Measurements from ENCODE around the gene PDXDC1.
"Not testable (repeated sequence)": the region's sequence is repeated elsewhere in the genome, so short reads cannot be mapped to it uniquely, and the experiment has no call there.

The PDXDC1 gene

DNA sequence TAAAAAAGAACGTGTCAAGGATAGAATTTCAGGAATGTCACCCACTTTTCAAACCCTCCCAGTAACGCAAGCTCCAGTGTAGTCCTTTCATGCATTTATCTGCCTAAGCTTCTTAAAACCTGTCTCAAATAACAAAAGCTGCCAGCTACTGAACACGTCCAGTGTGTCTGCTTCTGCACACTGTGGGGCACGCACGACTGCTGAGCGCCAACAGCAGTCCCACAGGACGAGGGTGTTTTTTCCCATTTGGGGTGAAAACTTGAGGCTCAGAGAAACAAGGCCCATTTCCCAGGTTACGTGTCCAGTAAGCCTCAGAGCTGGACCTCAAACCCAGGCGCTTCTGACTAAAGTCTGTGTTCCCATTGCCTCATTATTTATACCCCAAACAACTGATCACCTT lies 63.9 kb downstream of the PDXDC1 start:
- no peak for DNase-seq (ENCODE audit: low read depth)

DNA sequence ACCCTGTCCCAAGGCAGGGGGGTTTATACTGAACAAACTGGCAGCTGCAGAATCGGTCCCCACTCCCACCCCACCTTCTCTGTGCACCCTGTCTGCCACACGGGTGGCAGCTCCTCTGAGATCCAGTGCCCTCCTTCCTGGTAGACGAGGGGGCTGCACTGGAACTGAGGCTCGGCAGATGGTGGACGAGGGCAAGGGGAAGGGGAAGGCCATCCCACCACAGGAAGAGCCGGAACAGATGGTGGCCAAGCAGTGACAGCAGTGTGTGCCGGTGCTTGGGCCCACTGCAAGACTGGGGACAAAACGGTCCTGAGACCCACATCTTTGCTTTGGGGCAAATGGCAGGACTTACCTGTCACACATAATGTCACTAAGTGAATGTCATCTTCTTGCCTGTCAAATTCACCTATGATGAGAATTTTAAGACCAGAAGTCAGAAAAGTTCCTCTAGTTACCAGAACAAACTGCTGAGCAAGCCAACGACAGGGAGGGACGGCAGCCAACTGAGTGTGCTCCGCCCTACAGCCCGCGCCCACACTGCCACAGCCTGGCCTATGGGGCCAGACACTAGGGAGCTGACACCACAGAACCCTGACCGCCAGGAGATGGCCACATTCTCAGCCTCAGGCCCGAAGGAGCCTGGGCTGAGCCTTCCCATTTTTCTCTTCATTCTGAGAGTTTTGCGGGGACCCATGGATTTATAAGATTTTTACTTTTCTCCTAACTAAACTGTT lies 66.6 kb downstream of the PDXDC1 start:
- no peak for DNase-seq (ENCODE audit: low read depth)

DNA sequence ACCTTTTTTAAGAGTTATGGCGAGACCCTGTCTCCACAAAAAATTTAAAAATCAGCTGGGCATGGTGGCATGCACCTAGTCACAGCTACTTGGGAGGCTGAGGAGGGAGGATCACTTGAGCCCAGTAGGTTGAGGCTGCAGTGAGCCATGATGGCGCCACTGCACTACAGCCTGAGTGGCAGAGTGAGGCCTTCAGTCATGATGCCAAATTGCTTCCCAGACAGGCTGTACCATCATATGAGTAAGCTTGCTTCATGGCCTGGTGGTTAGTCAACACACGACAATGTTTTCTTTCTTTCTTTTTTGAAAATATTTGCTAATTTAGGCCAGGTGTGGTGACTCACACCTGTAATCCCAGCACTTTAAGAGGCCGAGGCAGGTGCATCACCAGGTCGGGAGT lies 68.5 kb downstream of the PDXDC1 start:
- DNase-seq (ENCODE audit: low read depth), result no peak

DNA sequence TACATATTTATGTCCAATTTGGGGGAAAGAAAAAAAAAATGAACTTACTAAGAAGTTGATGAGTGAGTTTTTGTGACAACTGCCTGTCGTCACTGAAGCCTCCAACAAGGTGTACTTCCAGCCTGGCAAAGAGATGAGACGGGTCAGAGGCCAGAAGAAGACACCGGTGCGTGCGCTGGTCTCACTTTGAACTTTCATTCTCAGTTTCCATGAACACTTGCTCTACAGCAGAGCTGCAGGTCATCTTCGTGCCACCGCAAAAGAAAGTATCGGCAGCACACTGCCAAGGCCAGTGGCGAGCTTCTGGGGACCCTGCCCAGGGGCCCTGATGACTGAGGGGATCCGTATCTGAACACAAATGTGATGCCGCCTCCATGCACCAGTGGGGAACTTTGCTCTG lies 69.5 kb downstream of the PDXDC1 start:
- no peak for DNase-seq (ENCODE audit: low read depth)

DNA sequence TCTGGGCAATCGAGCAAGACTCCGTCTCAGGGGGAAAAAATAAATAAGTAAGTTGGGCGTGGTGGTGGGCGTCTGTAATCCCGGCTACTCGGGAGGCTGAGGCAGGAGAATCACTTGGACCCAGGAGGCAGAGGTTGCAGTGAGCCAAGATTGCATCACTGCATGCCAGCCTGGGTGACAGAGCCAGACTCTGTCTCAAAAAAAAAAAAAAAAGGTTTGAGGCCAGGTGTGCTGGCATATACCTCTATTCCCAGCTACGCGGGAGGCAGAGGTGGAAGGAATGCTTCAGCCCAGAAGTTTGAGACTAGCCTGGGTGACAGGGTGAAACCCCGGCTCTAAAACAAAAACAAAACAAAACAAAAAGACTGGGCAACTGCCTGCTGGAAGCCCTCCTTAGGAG lies 70.4 kb downstream of the PDXDC1 start:
- DNase-seq (ENCODE audit: low read depth), result not testable (repeated sequence)

- no peak for DNase-seq (ENCODE audit: low read depth)
Measured at GRCh38 chr16:15046692-15047376, 72.0 kb downstream of the PDXDC1 start.

DNA sequence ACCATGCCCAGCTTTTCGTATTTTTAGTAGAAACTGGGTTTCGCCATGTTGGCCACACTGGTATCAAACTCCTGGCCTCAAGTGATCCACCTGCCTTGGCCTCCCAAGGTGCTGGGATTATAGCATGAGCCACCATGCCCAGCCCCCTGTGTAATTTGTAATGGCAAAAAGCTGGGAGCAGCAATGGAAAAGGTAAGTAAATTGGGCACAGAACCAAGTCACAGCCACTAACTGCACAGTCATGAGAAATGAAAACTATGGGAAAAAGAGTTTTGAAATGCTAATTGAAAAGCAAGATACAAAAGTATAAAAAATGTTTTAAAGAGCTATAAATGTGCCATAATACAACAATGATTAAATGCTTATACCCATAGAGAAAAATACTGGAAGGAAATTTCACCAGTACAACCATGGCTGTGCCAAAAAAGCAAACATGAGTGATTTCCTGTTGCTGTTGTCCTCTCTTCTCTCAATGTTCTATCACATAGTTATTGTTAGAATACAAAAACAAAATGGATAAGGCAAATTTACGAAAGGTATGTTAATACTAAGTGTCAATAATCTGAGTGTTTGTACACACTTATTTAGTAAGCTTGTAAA lies 74.9 kb downstream of the PDXDC1 start:
- no peak for DNase-seq (ENCODE audit: low read depth)

GRCh38 chr16:15050440-15050839 lies 75.6 kb downstream of the PDXDC1 start:
- not testable (repeated sequence) for DNase-seq (ENCODE audit: low read depth)

DNA sequence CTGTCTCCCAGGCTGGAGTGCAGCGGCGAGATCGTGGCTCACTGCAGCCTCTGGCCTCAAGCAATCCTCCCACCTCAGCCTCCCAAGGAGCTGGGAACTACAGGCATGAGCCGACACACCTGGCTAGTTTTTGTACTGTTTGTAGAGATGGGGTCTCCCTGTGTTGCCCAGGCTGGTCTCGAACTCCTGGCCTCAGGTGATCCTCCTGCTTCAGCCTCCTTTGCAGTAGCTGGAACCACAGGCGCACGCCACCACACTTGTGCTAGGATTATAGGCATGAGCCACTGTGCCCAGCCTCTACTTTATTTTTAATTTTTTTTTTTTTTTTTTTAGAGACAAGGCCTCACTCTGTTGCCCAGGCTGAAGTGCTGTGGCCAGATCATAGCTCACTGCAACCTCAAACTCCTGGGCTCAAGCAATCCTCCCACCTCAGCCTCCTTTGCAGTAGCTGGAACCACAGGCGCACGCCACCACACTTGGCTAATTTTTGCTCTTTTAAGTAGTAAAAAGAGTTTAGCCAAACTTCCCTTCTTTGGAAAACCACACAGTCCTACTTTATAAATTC lies 76.6 kb downstream of the PDXDC1 start:
- DNase-seq (ENCODE audit: low read depth), result no peak

DNA sequence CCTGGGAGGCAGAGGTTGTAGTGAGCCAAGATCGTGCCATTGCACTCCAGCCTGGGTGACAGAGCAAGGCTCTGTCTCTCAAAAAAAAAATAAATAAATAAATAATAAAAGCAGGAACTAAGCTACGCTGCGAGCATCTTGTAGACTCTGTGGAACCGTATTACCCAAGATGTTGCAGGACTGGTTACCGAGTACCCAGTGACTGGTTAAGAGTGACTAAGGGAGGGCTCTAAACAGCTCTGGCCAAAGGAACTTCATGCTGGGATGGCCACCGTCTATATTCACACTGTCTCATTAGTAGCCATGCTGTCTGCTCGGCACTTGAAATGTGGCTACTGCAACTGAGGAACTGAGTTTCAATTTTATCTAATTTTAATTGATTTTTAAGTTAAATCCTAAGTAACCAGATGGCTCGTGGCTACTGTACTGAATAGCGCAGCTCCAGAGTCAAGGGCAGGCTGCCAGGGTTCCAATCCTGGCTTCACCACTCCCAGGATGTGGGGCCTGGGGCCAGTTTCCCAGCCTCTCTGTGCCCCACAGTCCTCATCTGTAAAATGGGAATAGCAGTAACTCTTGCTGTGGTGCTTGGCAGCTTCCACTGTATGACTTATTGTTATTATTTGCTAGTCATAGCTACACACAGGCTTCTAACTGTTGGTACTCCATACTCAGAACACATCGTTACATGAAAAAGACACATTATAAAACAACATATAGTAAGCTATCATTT lies 78.1 kb downstream of the PDXDC1 start:
- no peak for DNase-seq (ENCODE audit: low read depth)

DNA sequence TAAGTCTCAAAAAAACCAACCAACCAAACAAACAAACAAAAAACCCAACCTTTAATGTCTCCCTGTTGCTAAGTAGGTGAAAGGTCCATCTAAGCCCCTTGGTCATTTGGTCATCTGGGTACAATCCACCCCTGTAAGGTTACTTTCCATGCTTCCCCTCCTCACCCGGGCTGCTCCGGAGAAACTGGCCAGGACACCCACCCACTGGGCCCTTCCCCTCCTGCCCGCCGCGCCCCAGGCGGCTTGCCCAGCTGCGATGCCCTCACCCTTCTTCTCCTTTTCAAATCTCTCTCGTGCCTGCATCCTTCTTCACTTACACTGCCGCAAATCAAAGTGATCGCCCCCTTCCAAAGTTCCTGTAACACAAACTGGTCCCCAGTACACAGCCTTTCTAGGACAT lies 79.1 kb downstream of the PDXDC1 start:
- DNase-seq (ENCODE audit: low read depth), result no peak

GRCh38 chr16:15054357-15055140 lies 79.7 kb downstream of the PDXDC1 start:
- DNase-seq (ENCODE audit: low read depth), result no peak

DNA sequence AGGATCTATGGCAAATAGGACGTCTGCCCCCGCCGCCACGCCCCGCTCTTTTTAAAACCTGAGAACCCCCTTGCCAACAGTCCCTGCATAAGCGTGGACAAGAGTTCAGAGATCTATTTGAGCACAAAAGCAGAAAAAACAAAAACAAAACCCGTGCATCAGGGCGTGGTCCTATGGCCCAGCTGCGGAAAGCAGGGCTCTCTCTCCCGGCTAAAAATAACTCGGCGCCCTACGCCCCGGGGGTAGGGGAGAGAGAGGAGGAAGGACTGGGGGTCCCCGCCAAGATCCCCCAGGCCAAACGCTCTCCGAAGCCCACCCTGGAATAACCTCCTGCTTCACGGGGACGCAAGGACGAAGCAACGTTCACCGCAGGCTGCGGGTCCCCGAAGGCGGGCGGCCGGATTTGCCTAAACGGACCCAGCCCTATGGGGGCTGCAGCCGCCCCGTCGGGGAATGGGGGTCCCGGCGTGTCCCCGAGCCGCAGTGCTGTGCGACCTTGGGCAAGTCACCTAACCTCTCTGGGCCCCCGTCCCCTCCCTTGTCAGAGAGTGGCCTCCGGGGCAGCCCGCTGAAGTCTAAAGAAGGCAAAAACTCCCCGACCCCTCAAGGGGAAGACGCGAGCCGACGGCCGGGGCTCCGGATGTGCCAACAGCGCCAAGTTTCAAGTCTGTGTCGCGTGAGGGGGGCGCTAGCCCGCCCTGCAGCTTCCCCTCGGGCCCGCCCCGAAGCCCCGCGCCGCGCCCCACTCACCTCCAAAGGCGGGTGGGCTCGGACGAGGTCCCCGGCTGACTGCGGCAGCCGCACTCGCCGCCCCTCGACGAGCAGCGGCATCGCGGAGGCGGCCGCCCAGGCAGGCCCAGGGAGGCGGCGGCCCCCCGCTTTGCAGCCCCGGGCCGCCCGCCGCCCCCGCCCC lies 80.6 kb downstream of the PDXDC1 start:
- no peak for DNase-seq (ENCODE audit: low read depth)

- DNase-seq (ENCODE audit: low read depth), result no peak
Measured at GRCh38 chr16:15057681-15058417, 83.0 kb downstream of the PDXDC1 start.

GRCh38 chr16:15059324-15059723 lies 84.5 kb downstream of the PDXDC1 start:
- DNase-seq (ENCODE audit: low read depth), result no peak

GRCh38 chr16:15062085-15062810 lies 87.4 kb downstream of the PDXDC1 start:
- not testable (repeated sequence) for DNase-seq (ENCODE audit: low read depth)

DNA sequence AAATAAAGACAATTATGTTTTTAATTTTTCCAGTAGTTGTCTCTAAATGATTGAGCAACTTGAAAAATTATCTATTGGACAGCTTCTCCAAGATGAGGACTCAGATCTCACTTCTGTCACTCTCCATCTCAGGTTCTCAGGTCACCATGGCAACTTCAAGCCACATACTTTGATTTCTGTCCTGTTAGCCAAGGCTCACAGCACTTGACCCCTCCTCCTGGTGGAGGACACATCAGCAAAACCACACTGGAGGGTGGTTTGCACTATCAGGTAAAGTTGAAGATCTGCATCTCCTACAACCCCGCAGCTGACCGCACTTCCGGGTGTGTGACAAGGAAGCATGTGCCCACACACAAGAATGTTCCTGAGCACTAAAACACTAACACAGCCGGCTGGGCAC lies 91.1 kb downstream of the PDXDC1 start:
- DNase-seq (ENCODE audit: low read depth), result not testable (repeated sequence)

DNA sequence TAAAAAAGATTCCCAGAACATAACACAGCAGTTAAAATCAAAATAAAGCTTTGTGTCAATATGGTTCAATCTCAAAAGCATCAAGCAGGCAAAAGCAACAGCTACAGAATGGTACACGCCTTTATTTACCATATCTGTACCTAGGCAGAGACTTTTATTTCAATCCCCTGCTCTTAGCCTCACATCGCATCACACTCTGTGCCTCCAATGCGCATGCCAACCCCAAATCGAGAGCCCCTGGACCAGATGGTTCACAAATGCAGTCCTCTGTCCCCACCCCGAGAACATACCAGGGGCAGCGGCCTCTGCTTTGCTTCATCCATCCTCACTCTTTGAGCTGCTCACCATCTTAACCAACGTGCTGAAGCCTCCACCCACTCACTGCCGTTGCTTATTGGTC lies 91.9 kb downstream of the PDXDC1 start:
- DNase-seq (ENCODE audit: low read depth), result not testable (repeated sequence)

GRCh38 chr16:15071013-15071412 lies 96.2 kb downstream of the PDXDC1 start:
- DNase-seq (ENCODE audit: low read depth), result not testable (repeated sequence)
